Left ventricle myocardium superior (tissue), 1 donor: ENCODE measurements around the gene NTM. TPM values are rescaled to one million over a fixed set of nuclear protein-coding genes. Genes with fewer than 3 reads are reported as not detected.
A peak's percentile ranks its signal among the peaks of the same experiment; 100 is the strongest.
"Not testable (repeated sequence)": the region's sequence is repeated elsewhere in the genome, so short reads cannot be mapped to it uniquely, and the experiment has no call there.

Source experiments
- ATAC-seq: fragments of 200-7000 bp; cut with Tn5 transposase; one replicate; pipeline ENCODE4 v1.9.1; 2020; ENCODE audit warnings: mild to moderate bottlenecking, moderate library complexity
- DNase-seq: peaks from one replicate; pipeline ENCODE4 v3.0.0-alpha.2; 2020
- intact Hi-C: fragments of 100-400 bp; cut with micrococcal nuclease; formaldehyde crosslinking; loops from one replicate; pipeline ENCODE4 v1.11.0; 2022
- total RNA-seq: library from RNA; stranded (reverse); fragmentation: NEBNext Ultra II Directional; extraction: Animal tissue kit (Norgen Biotek cat#: 25700); gene quantifications from one replicate; pipeline ENCODE4 v1.2.1, GENCODE V29; 2021
- donor health status: DM: no; HTN: yes; CAD: no; lungs with severe emphysema.

The NTM gene
- total RNA-seq, 1 donor from 2014 or later, result 3.3 TPM

DNA sequence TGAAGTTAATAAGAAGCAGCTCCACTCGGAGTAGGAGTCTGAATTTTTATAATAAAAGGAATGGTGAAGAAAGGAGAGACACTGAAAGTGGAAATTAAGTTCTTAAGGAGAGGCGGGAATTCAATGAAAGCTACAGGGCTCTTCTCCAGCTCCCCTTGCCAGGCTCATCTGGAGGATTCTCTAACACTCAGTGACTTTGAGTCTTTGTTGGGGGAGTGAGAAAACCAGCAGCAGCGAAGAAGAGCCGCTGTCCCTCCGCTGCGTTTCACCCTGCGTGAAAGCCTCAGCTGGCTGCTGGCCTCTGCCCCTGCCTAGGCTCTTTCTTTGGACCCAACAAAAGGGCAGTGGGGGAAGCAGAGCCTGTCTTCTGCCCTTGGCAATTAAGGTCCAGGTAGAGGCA, 113.0 kb downstream of the NTM start:
- ATAC-seq, result no peak
- no peak for DNase-seq
- intact Hi-C loops, result no loop called here

DNA sequence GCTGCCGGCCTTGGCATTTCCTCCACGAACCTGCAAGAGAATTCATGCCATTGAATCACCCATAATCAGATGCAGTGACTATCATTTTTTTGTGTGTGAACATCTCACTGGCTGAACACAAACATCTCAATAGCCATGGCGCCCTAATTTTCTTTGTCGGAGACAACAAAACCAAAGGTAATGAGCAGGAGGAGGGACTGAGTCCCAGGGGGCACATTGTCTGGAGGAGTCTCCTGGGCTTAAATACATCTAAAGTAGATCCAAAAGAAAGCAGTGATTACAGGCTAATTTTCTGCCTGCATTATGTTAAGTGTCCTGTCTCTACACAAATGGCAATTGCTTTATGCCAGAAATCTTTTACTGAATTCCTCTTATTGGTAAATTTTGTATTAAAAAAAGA, 113.5 kb downstream of the NTM start:
- intact Hi-C loops, result no loop called here
- DNase-seq (no peak), ATAC-seq (no peak)

DNA sequence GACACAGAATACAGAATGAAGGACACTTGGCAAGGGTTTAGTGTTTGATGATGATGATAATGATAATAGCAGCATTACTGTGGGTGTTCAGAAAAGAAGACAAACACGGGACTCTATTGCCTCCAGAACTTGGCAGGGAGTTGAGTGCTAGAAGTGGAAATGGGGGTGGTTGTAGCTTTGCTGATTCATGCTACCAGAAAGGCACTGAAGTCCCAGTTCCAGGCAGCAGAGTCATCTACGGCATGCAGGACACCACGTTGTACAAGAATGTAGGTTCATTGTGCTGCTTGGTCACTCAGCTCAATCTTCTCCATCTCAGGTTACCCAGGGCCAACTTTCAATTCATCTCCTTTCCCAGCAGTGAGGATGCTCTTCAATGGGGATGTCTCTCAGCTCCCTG, 115.7 kb downstream of the NTM start:
- DNase-seq, result no peak
- intact Hi-C loops, result no loop called here
- ATAC-seq, result no peak

DNA sequence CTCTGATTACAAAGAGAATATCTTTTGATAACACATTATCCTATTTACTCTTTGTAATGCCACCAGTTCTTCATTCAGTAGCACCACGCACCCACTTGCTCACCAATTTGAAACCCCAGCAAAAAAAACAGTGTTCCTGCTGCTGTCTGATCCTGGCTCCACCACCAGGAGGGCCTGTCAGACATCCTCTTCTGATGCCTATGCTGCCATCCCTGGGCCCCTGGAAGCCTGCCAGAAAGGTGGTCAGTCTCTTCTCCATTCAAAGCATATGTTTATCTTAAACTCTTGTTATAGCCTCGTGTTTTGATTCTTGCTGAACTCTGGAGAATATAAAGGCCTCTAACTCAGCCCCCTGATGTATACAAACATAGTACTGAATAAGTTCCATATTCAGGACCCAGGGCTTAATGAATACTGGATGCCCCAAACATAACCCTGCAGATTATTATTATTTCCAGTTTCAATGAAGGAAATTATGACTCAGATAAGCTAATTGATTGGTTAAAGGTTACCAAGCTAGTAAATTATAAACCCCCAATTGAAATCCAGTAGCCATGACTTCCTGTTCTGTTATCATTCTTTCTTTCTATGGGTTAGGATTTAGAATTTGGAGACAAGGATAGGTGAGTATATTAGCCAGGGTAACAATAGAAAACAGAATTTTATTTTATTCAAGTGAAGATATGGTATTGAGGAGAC, 116.7 kb downstream of the NTM start:
- DNase-seq, result no peak

DNA sequence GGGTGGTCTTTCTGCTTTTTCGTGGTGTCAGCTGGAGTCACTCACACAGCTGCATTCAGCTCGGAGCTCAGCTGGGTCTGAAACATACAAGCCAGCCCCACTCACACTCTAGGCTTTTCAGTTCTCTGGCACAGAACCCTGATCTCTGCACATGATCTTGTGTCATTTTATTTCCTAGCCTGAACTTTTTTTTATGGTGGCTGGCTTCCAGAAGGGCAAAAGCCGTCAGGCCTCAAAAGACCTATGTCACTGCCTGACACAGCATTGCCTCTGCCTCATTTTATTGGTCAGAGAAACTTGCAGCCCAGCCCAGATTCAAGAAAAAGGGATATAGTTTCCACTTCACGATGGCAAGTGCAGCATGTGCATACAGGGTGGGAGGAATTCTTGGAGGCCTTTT, 117.8 kb downstream of the NTM start:
- no peak for DNase-seq
- intact Hi-C loops, result no loop called here
- ATAC-seq, result no peak

More for the DNA sequence above, 116.7 kb downstream of the NTM start:
- intact Hi-C loops, result no loop called here
- ATAC-seq, result no peak

GRCh38 chr11:131491503-131491902, 121.1 kb downstream of the NTM start:
- intact Hi-C loops, result no loop called here
- ATAC-seq (no peak), DNase-seq (no peak)

GRCh38 chr11:131495423-131495822, 125.0 kb downstream of the NTM start:
- DNase-seq (peak; percentile 75), ATAC-seq (peak; percentile 99)
- intact Hi-C loops, result no loop called here

DNA sequence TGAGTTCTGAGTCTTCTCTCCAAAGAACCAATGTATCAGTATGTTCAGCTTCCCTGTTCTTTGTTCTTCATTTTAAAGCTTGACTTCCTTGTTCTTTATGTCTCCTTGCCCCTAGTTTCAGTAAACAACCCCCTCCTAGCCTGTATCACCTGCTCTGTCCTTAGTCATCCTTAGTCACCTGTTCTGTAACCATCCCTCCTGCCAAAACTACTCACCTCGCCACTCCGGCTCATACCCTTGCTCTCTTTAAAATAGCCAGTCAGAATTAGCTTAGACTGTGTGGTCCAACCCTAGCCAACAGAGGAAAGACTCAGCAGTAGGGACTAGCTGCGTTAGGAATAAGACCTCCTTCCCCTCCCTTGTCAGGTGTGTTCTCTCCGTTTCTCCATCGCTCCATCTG, 127.3 kb downstream of the NTM start:
- DNase-seq, intact Hi-C loops, ATAC-seq: not testable (repeated sequence)

DNA sequence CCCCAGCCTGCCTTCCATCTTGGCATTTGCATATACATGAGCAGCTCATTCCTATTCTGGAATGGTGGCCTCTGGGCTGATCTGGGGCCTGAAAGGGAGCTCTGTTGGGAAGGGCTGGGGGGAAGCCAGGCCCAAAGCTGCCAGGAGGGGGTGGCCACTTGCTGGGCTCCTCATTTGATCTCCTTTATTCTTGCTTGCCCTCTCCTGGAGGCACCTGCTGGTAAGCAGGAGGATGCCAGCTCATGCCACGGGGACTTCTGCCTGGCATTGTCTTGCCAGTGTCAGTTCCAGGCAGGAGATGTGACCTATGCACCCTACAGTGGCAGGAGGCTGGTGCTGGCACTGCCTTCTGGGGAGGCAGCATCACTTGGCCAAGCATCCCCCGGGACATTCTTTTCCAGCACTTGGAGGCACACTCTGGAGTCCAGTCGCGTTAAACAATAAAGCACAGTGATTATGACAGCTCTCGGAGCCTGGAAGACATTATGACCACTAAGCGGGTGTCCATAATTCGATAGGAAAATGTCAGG, 128.3 kb downstream of the NTM start:
- DNase-seq (no peak), ATAC-seq (no peak)
- intact Hi-C loops, result no loop called here

DNA sequence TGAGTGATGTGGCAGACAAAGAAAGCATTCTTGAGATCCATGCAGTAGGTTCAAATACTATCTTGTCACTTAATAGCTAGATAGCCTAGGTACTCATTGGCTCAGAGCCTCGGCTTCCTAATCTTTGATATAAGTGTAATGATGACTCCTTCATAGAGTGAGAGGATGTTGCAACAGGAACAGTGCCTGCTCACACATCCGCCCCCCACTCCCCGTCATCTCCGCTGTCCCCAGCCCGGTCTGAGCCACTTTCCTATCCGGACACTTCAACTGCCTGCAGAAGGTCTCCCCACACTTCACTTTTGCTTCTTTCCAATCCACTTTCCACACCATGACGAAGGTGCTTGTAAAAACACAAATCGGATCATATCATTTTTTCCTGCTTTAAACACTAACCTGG, 128.8 kb downstream of the NTM start:
- ATAC-seq, result no peak
- intact Hi-C loops, result no loop called here
- no peak for DNase-seq

- ATAC-seq (no peak), DNase-seq (no peak)
- intact Hi-C loops, result no loop called here
Observed at GRCh38 chr11:131503017-131503416, 132.6 kb downstream of the NTM start.

GRCh38 chr11:131504199-131504949, 134.0 kb downstream of the NTM start:
- intact Hi-C loops, result no loop called here
- DNase-seq, result no peak
- peak; percentile 76 for ATAC-seq

DNA sequence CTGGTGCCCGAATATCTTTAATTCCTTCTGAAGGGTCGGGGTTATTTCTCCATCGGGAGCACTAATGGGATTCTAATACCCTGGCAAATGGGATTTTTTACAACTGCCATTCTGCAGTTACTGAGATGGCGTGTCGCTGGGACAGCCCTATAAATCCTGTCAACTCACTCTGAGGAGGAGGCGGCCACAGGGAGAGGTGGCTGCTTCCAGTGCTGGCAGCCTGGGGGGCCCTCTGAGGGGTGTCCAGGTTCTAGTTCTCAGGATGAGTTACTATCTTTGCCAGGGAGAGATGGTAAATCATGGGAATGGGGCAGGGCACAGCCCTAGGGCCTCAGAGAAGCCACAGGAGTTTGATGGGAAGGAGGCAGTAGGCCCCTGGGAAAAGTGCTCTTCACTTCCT, 135.9 kb downstream of the NTM start:
- no peak for DNase-seq
- no peak for ATAC-seq
- intact Hi-C loops, result no loop called here

DNA sequence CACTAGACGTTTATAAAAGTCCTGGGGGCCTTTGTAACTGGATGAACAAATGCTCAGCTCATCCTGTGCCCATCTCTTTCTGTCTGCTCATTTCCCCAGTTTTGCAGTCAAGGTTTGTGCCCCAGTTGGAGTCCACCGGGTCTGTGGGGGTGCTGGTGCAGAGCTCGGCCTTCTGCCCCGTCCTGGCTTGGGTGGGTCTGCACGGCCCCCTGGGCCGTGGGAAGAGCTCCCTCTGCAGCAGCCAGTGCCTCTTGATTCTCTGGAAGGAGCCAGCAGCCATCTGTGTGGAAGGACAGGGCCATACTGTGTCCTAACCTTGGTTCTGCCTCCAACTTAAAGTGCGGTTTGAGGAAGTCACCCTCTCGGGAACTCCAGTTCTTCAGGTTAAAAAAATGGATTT, 140.2 kb downstream of the NTM start:
- intact Hi-C loops, result loop anchor here (5.0 to 10.0 kb wide), 2 partner anchors 103 to 446 kb away; no protein-coding TSS in a partner anchor
- ATAC-seq, result no peak
- DNase-seq, result no peak

DNA sequence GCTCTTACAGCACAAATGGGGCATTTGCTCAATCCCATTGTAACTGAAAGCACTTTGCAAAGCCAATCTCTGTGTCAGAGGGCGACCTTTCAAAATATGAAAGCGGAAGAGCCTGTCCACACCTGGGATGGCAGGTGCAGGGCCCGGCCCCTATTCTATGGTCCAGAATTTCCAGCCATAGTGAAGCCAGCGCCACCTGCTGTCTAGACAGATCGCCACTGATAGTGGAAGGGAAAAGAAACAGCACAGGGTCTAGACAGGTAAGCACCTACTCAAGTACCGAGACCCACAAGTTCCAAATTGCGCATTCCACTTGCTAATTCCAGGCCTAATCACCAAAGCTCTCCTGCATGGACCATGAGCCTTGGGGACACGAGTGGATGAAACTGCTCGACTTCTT, 141.4 kb downstream of the NTM start:
- peak; percentile 53 for ATAC-seq
- DNase-seq, result peak; percentile 56
- intact Hi-C loops, result loop anchor here (5.0 to 10.0 kb wide), 2 partner anchors 104 to 447 kb away; no protein-coding TSS in a partner anchor

DNA sequence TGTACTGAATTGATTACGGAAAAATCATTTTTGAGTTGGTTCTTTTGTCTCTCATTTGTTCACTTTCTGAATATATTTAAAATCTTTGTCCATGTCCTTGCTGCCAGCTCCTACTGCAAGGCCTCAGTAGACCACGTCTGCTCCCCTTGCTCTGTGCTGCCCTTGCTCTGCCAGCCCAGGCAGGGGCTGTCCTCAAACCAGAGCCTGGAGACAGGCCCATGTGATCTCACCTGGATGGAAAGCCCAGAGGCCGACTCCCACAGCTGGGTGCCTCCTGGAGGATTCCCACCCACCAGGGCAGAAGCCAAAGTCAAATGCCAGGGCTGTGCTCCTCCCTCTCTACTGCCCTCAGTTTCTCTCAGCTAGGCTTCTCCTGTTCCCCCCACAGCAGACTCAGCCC, 141.8 kb downstream of the NTM start:
- intact Hi-C loops, result loop anchor here (5.0 to 10.0 kb wide), 2 partner anchors 105 to 447 kb away; no protein-coding TSS in a partner anchor
- no peak for DNase-seq

DNA sequence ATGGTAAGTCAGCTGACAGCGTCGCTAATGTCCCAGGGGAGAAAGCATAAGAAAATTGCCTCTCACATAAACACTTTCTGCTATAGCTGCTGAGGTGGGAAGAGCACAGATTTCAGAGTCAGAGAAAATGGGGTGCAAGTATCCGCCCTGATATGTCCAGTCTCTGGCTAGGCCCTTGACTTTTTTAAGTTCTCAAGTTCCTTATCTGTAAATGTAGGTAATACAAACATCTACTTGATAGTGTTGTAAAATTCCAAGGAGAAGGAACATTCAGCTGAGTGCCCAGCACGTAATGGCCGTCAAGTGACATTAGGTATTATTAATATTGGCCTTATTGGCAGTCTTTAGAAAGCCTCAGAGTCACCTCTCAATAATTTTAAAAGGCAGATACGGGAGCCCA, 143.6 kb downstream of the NTM start:
- intact Hi-C loops, result loop anchor here (5.0 to 10.0 kb wide), 2 partner anchors 107 to 449 kb away; no protein-coding TSS in a partner anchor
- ATAC-seq (no peak), DNase-seq (no peak)

More for the DNA sequence above, 141.8 kb downstream of the NTM start:
- ATAC-seq, result no peak

DNA sequence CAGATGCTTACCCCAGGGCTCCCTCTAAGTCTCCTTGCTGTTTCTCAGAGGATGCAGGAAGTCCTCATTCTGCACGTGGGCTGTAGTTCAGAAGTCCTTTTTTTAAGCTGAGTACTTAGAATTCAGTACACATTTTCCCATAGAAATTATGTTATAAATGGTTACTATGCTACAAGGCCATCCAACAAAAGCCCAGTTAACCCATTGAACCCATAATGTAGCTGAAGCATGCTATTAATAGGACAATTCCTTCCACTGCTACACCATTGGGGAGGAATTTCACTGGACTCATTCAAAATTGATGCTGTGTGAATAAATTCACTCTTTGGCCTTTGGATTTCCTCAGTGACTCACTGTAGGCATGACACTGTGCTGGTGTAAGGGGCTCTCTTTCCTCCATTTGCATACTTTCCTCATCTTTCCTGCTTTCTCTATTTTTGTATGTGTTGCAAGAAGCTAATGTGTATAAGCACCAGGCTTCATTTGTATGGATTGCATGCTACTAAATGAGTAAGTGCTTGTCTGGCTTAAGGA, 148.0 kb downstream of the NTM start:
- no peak for DNase-seq
- intact Hi-C loops, result loop anchor here (10.0 kb wide), 1 partner anchor 454 kb away; no protein-coding TSS in a partner anchor

DNA sequence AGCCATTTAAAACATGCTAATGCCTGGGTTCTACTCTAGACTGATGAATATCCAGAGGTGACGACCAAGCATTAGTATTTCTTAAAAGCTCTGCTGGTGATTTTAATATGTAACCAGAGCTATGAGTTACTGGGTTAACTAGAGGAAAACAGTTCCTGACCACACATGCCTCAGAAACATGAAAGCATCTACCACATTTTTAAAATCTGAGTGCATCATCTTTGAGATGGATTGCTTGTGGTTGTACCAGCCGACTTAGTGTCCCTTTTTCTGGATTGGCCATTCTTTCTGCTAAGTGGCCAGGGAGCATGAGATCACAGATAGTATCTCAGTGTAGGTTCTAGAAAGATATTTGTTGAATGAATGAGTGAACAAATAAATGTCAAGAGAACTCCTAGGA, 152.4 kb downstream of the NTM start:
- ATAC-seq, result no peak
- no peak for DNase-seq
- intact Hi-C loops, result no loop called here

More for the DNA sequence above, 148.0 kb downstream of the NTM start:
- no peak for ATAC-seq

DNA sequence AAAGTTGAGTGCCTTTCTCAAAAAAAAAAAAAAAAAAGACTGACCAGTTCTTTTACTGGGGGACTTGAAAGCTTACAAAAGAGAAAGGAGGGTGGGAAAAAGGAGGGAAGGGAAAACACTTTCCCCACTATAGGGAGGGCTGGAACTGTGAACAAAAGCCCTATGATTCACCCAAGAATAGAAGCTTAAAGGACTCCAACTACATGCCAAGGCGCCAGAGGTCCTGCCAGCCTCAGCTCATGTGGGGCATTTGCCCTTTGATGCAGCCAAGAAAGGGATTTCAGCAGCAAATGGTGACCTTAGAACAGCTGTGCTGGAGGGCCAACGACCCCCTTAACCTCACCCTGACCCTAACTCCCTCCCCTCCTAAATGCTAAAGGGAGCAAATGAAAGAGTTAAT, 160.0 kb downstream of the NTM start:
- no peak for ATAC-seq
- intact Hi-C loops, result no loop called here
- no peak for DNase-seq
